Hippocampal formation (tissue), 2 donors: Measurements from ENCODE around the gene SHTN1.

Source experiments
- DNase-seq, 2 donors: peaks; one replicate each; lab custom pipeline; 2025; lab: John Stamatoyannopoulos, UW

Gene SHTN1

GRCh38 chr10:116984202-116984990, 20.6 kb downstream of the SHTN1 start:
- peak; percentile 41 to 43 for DNase-seq

GRCh38 chr10:116980041-116980440, 24.9 kb downstream of the SHTN1 start:
- DNase-seq = no peak

- no peak for DNase-seq
Observed at GRCh38 chr10:116978901-116979300, 26.1 kb downstream of the SHTN1 start.

- peak in 1 of 2 donors; percentile 56 for DNase-seq
Observed at GRCh38 chr10:116974456-116975005, 30.5 kb downstream of the SHTN1 start.

GRCh38 chr10:116973946-116974455, 31.0 kb downstream of the SHTN1 start:
- peak in 1 of 2 donors; percentile 56 for DNase-seq

- peak in 1 of 2 donors; percentile 89 for DNase-seq
Observed at GRCh38 chr10:116973371-116973905, 31.5 kb downstream of the SHTN1 start.

GRCh38 chr10:116972131-116972530, 32.9 kb downstream of the SHTN1 start:
- peak in 1 of 2 donors; percentile 44 for DNase-seq

GRCh38 chr10:116970050-116970449, 34.9 kb downstream of the SHTN1 start:
- DNase-seq = no peak

GRCh38 chr10:116968331-116968730, 36.7 kb downstream of the SHTN1 start:
- DNase-seq = no peak

GRCh38 chr10:116961406-116962251, 43.4 kb downstream of the SHTN1 start:
- DNase-seq = peak; percentile 67 to 97

- DNase-seq = no peak
Observed at GRCh38 chr10:116960066-116960776, 44.8 kb downstream of the SHTN1 start.

- DNase-seq = no peak
Observed at GRCh38 chr10:116952729-116953128, 52.3 kb downstream of the SHTN1 start.

- no peak for DNase-seq
Observed at GRCh38 chr10:116948530-116948870, 56.5 kb downstream of the SHTN1 start.

GRCh38 chr10:116947841-116948529, 57.0 kb downstream of the SHTN1 start:
- DNase-seq = peak in 1 of 2 donors; percentile 42

- DNase-seq = no peak
Observed at GRCh38 chr10:116944911-116945310, 60.1 kb downstream of the SHTN1 start.

- no peak for DNase-seq
Observed at GRCh38 chr10:116931806-116932205, 73.2 kb downstream of the SHTN1 start.

GRCh38 chr10:116926426-116926825, 78.6 kb downstream of the SHTN1 start:
- no peak for DNase-seq

GRCh38 chr10:116925056-116925455, 79.9 kb downstream of the SHTN1 start:
- no peak for DNase-seq

- no peak for DNase-seq
Observed at GRCh38 chr10:116919706-116920105, 85.3 kb downstream of the SHTN1 start.

GRCh38 chr10:116919164-116919563, 85.8 kb downstream of the SHTN1 start:
- DNase-seq = no peak

GRCh38 chr10:116918583-116918982, 86.4 kb downstream of the SHTN1 start:
- DNase-seq = no peak
